Measurements from ENCODE around the gene TENT4B. TPM values are rescaled to one million over a fixed set of nuclear protein-coding genes. Genes with fewer than 3 reads are reported as not detected.

The TENT4B gene
- total and polyA plus RNA-seq, 2 experiments from 2014 or later = 7.7 to 14.8 TPM

GRCh38 chr16:50280932-50281331 lies 127.8 kb downstream of the TENT4B start:
- WGBS (ENCODE audit: low lambda C conversion rate, missing lambda C conversion rate) = 94% methylated on average over 4 of the region's 5 CpGs
- H3K27me3 ChIP-seq = no peaks in the 10 kb centered on the region
- no peak overlapping the region for H2AFZ ChIP-seq
- H3K9me3 ChIP-seq (ENCODE audit: low read depth) = no peaks in the 10 kb centered on the region
- TF ChIP-seq EZH2phosphoT487 (IDR thresholded peaks at IDR 0.05; ENCODE audit: low read depth, severe bottlenecking, unreplicated experiment) (no peak), EZH2 (IDR thresholded peaks at IDR 0.05; ENCODE audit: borderline replicate concordance) (no peak), CTCF (IDR thresholded peaks at IDR 0.05; ENCODE audit: poor library complexity) (no peak)
- H3K36me3 ChIP-seq (replicated peaks; ENCODE audit: insufficient read depth, low read depth) = no peaks in the 10 kb centered on the region
- no peak overlapping the region for H3K4me2 ChIP-seq
- H3K9me2 ChIP-seq (replicated peaks; ENCODE audit: insufficient read depth) = no peaks in the 10 kb centered on the region
- no peaks in the 10 kb centered on the region for H4K20me1 ChIP-seq (ENCODE audit: insufficient read depth, poor library complexity, severe bottlenecking)
- H3K79me2 ChIP-seq = no peaks in the 10 kb centered on the region
- peaks cover 2% of the 10 kb centered on the region for H3K4me1 ChIP-seq (ENCODE audit: insufficient read depth)
- no peak for DNase-seq (ENCODE audit: low spot score)
- H3K27ac ChIP-seq = no peak overlapping the region
- H3K4me3 ChIP-seq = no peak overlapping the region

Small RNA genes within 50 kb of the gene (small RNA-seq; reads per million reads assigned to genes)
- gene RF00156 (not detected), gene RPL10P14 (not detected)

Other genes starting within 250 kb of the TENT4B start
- gene CNEP1R1, start 128.1 kb upstream of the TENT4B start, total RNA-seq = 23.9 and 25.8 TPM in 2 replicates
- gene CNEP1R1, start 128.1 kb upstream of the TENT4B start, polyA plus RNA-seq = 23.0 and 23.9 TPM in 2 replicates
- gene HEATR3, start 87.3 kb upstream of the TENT4B start, total RNA-seq = 16.8 and 18.7 TPM in 2 replicates
- gene HEATR3, start 87.3 kb upstream of the TENT4B start, polyA plus RNA-seq = 3.8 and 4.2 TPM in 2 replicates
- gene ADCY7, start 113.2 kb downstream of the TENT4B start, total RNA-seq = 3.9 and 6.9 TPM in 2 replicates
- 3.3 and 4.4 TPM in 2 replicates for gene ADCY7, start 113.2 kb downstream of the TENT4B start, polyA plus RNA-seq
- 51.3 and 53.7 TPM in 2 replicates for gene BRD7, start 215.7 kb downstream of the TENT4B start, total RNA-seq
- 51.2 and 58.4 TPM in 2 replicates for gene BRD7, start 215.7 kb downstream of the TENT4B start, polyA plus RNA-seq

Data from hepatocyte (in vitro differentiated cells).